WTC11 (cell line): ENCODE data around the gene CRB2.

Source experiments
- ATF1 ChIP-seq: sonication (generic); formaldehyde crosslinking; IDR thresholded peaks from 2 replicates; pipeline ENCODE4 v1.8.1; 2023; ENCODE audit warnings: mild to moderate bottlenecking, moderate library complexity, missing genetic modification reagents
- ATF3 ChIP-seq: sonication (generic); formaldehyde crosslinking; conservative IDR thresholded peaks from 2 replicates; pipeline ENCODE4 v1.8.1; 2022; ENCODE audit warnings: mild to moderate bottlenecking, missing genetic modification reagents
- CREB1 ChIP-seq: sonication (generic); formaldehyde crosslinking; IDR thresholded peaks from 2 replicates; pipeline ENCODE4 v1.8.0; 2023; ENCODE audit warnings: mild to moderate bottlenecking, missing genetic modification reagents
- CTCF ChIP-seq: fragments of 200-600 bp; IDR thresholded peaks from 2 replicates; pipeline ENCODE4 v1.8.0; 2022; ENCODE audit warnings: antibody characterized with exemption
- E2F5 ChIP-seq: sonication (generic); formaldehyde crosslinking; IDR thresholded peaks from 2 replicates; pipeline ENCODE4 v1.8.1; 2022; ENCODE audit warnings: mild to moderate bottlenecking, moderate library complexity, missing genetic modification reagents
- FOXJ3 ChIP-seq: sonication (generic); formaldehyde crosslinking; IDR thresholded peaks from 2 replicates; pipeline ENCODE4 v1.9.0; 2021; ENCODE audit warnings: missing genetic modification reagents, mild to moderate bottlenecking, borderline replicate concordance
- IRF2 ChIP-seq: sonication (generic); formaldehyde crosslinking; IDR thresholded peaks from 2 replicates; pipeline ENCODE4 v1.8.0; 2022; ENCODE audit warnings: low read depth, missing genetic modification reagents, borderline replicate concordance
- MAX ChIP-seq: sonication (generic); formaldehyde crosslinking; IDR thresholded peaks from 2 replicates; pipeline ENCODE4 v1.8.0; 2022; ENCODE audit warnings: mild to moderate bottlenecking, missing genetic modification reagents
- NFYB ChIP-seq: sonication (generic); formaldehyde crosslinking; conservative IDR thresholded peaks from 2 replicates; pipeline ENCODE4 v1.8.0; 2022; ENCODE audit warnings: low read depth, missing genetic modification reagents
- SP1 ChIP-seq: sonication (generic); formaldehyde crosslinking; conservative IDR thresholded peaks from 2 replicates; pipeline ENCODE4 v1.8.1; 2022; ENCODE audit warnings: missing genetic modification reagents
- USF2 ChIP-seq: sonication (generic); formaldehyde crosslinking; IDR thresholded peaks from 2 replicates; pipeline ENCODE4 v1.8.1; 2023; ENCODE audit warnings: mild to moderate bottlenecking, missing genetic modification reagents, moderate library complexity
- ZNF317 ChIP-seq: sonication (generic); formaldehyde crosslinking; IDR thresholded peaks from 2 replicates; pipeline ENCODE4 v1.8.1; 2023; ENCODE audit warnings: low read depth, mild to moderate bottlenecking, moderate library complexity, missing genetic modification reagents, borderline replicate concordance
- ZNF425 ChIP-seq: fragments of 250-450 bp; sonication (Bioruptor Pico); conservative IDR thresholded peaks from 2 replicates; pipeline ENCODE4 v1.9.0; 2021; ENCODE audit warnings: mild to moderate bottlenecking

GRCh38 chr9:123338710-123339665 is 17.0 kb upstream of the CRB2 start:
- TF ChIP-seq FOXJ3 (CRISPR knock-in tag) (no peak), CTCF (no peak), MAX (CRISPR knock-in tag) (no peak), USF2 (no peak), ATF3 (CRISPR knock-in tag) (no peak), E2F5 (no peak), IRF2 (CRISPR knock-in tag) (no peak), CREB1 (no peak), SP1 (CRISPR knock-in tag) (no peak), ZNF425 (CRISPR knock-in tag) (no peak), ZNF317 (CRISPR knock-in tag) (no peak), ATF1 (CRISPR knock-in tag) (no peak), NFYB (CRISPR knock-in tag) (no peak)
